Islet precursor cell (in vitro differentiated cells): Measurements from ENCODE around the gene NUP210.

Experiments used
- DNase-seq: peaks from one replicate; pipeline ENCODE4 v3.0.0-alpha.2; 2018

NUP210 gene

GRCh38 chr3:13286873-13287272 lies 133.2 kb downstream of the NUP210 start:
- no peak for DNase-seq

GRCh38 chr3:13285007-13285567 lies 135.0 kb downstream of the NUP210 start:
- DNase-seq: peak; percentile 44

GRCh38 chr3:13283877-13284264 lies 136.3 kb downstream of the NUP210 start:
- DNase-seq: no peak

GRCh38 chr3:13282986-13283876 lies 136.9 kb downstream of the NUP210 start:
- peak; percentile 78 for DNase-seq

GRCh38 chr3:13282358-13282985 lies 137.7 kb downstream of the NUP210 start:
- DNase-seq: peak; percentile 53

GRCh38 chr3:13281507-13282357 lies 138.4 kb downstream of the NUP210 start:
- peak; percentile 89 for DNase-seq

GRCh38 chr3:13280811-13281506 lies 139.2 kb downstream of the NUP210 start:
- DNase-seq: peak; percentile 72

GRCh38 chr3:13280122-13280790 lies 139.9 kb downstream of the NUP210 start:
- peak; percentile 45 for DNase-seq

- DNase-seq: peak; percentile 40
Observed at GRCh38 chr3:13279532-13279910, 140.6 kb downstream of the NUP210 start.

- DNase-seq: peak; percentile 41
Observed at GRCh38 chr3:13278783-13279531, 141.2 kb downstream of the NUP210 start.

GRCh38 chr3:13277860-13278531 lies 142.1 kb downstream of the NUP210 start:
- peak; percentile 71 for DNase-seq

GRCh38 chr3:13277196-13277813 lies 142.8 kb downstream of the NUP210 start:
- peak; percentile 32 for DNase-seq

- peak; percentile 51 for DNase-seq
Observed at GRCh38 chr3:13276438-13277195, 143.5 kb downstream of the NUP210 start.

- DNase-seq: peak; percentile 48
Observed at GRCh38 chr3:13275376-13276005, 144.6 kb downstream of the NUP210 start.

GRCh38 chr3:13274551-13275332 lies 145.4 kb downstream of the NUP210 start:
- DNase-seq: peak; percentile 51

GRCh38 chr3:13274125-13274524 lies 146.0 kb downstream of the NUP210 start:
- peak; percentile 50 for DNase-seq

- no peak for DNase-seq
Observed at GRCh38 chr3:13273604-13274105, 146.5 kb downstream of the NUP210 start.
